PC-9 (cell line): ENCODE measurements around the gene CDK6. TPM values are rescaled to one million over a fixed set of nuclear protein-coding genes. Genes with fewer than 3 reads are reported as not detected.

Experiments used
- BruUV-seq: library from RNA; stranded (reverse); fragments of 400-500 nt; replicated peaks from 2 replicates; lab custom pipeline; 2021; lab: Mats Ljungman, UMichigan
- CTCF ChIA-PET: fragments of 300-600 bp; sonication (Branson Sonifier 250); formaldehyde crosslinking; loops from one replicate; lab custom pipeline; 2022; ENCODE audit warnings: antibody characterized with exemption; lab: Charles Lee
- POLR2A ChIA-PET: fragments of 300-600 bp; sonication (Branson Sonifier 250); formaldehyde crosslinking; loops from one replicate; lab custom pipeline; 2022; ENCODE audit warnings: antibody characterized with exemption; ENCODE audit not compliant: unreplicated experiment; lab: Charles Lee
- DNase-seq, 2 experiments: peaks; one replicate each; pipeline versions ENCODE4 v3.0.0 to v3.0.0-alpha.2; 2015 to 2022; ENCODE audit warnings: mixed read lengths in 1 of 2
- H2AFZ ChIP-seq: fragments of 200-600 bp; sonication (generic); 2 replicates; pipeline ENCODE4 v1.8.1; 2017; ENCODE audit warnings: antibody characterized with exemption
- H3F3A ChIP-seq: fragments of 200-600 bp; sonication (generic); 2 replicates; pipeline ENCODE4 v1.8.1; 2017; ENCODE audit warnings: antibody characterized with exemption, mild to moderate bottlenecking, low read depth; ENCODE audit not compliant: insufficient read depth
- H3K27ac ChIP-seq: fragments of 200-600 bp; sonication (generic); 2 replicates; pipeline ENCODE4 v1.6.1; 2016; ENCODE audit warnings: mixed run types
- H3K27me3 ChIP-seq: fragments of 200-600 bp; sonication (generic); 2 replicates; pipeline ENCODE4 v1.6.1; 2016; ENCODE audit warnings: low read depth, mixed run types; ENCODE audit not compliant: insufficient read depth
- H3K36me3 ChIP-seq: fragments of 200-600 bp; sonication (generic); 2 replicates; pipeline ENCODE4 v1.6.1; 2016; ENCODE audit warnings: low read depth, mixed run types
- H3K4me1 ChIP-seq: fragments of 200-600 bp; sonication (generic); replicated peaks from 2 replicates; pipeline ENCODE4 v1.6.1; 2016; ENCODE audit warnings: mixed run types; ENCODE audit not compliant: insufficient read depth
- H3K4me2 ChIP-seq: fragments of 200-600 bp; sonication (generic); 2 replicates; pipeline ENCODE4 v1.6.1; 2017; ENCODE audit warnings: mixed run types
- H3K4me3 ChIP-seq: fragments of 200-600 bp; sonication (generic); 2 replicates; pipeline ENCODE4 v1.6.1; 2016; ENCODE audit warnings: mixed run types
- H3K79me2 ChIP-seq: fragments of 200-600 bp; sonication (generic); 2 replicates; pipeline ENCODE4 v1.6.1; 2017; ENCODE audit warnings: low read depth, mixed run types
- H3K9me2 ChIP-seq: fragments of 200-600 bp; sonication (generic); 2 replicates; pipeline ENCODE4 v1.8.1; 2017; ENCODE audit warnings: mild to moderate bottlenecking; ENCODE audit not compliant: insufficient read depth
- H3K9me3 ChIP-seq: fragments of 200-600 bp; sonication (generic); 2 replicates; pipeline ENCODE4 v1.8.1; 2016; ENCODE audit warnings: low read depth; ENCODE audit not compliant: insufficient read depth
- H4K20me1 ChIP-seq: fragments of 200-600 bp; sonication (generic); 2 replicates; pipeline ENCODE4 v1.8.1; 2017; ENCODE audit not compliant: insufficient read depth
- EZH2 ChIP-seq: fragments of 200-600 bp; sonication (generic); IDR thresholded peaks from 2 replicates; pipeline ENCODE4 v1.8.0; 2017; ENCODE audit warnings: antibody characterized with exemption, low read depth
- intact Hi-C: fragments of 100-400 bp; cut with micrococcal nuclease; formaldehyde crosslinking; loops from one replicate; pipeline ENCODE4 v1.10.0; 2022; ENCODE audit not compliant: unreplicated experiment
- total RNA-seq: library from RNA; stranded (reverse); gene quantifications from 2 replicates; pipeline ENCODE4 v1.2.3, GENCODE V29; 2021
- TF ChIP-seq, protein P1 (sequence below): fragments of 200-600 bp; sonication (generic); conservative IDR thresholded peaks from 2 replicates; pipeline ENCODE4 v1.6.1; 2017; ENCODE audit warnings: mixed run types, antibody characterized with exemption, mild to moderate bottlenecking, moderate library complexity

The CDK6 gene
- total RNA-seq, 1 experiment from 2014 or later: 49.5 TPM

DNA sequence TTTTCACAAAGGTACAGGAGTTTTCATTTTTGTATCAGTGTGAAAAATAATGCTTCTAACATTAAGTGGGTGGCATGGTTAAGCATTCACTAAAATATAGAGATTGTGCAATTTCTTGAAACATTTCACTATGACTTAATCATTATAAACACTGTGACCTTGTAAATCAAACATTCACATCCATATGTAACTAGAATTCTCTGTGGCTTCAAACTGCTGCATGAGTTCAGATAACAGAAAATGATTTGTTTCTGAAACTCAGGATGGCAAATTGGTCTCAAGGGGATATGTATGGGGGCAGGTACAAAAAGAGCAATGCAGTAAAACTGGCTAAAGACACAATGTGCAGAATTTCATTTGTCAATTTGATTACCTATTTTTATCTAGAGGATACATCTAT is 250.0 kb downstream of the CDK6 start:
- TF ChIP-seq, protein P1, sequence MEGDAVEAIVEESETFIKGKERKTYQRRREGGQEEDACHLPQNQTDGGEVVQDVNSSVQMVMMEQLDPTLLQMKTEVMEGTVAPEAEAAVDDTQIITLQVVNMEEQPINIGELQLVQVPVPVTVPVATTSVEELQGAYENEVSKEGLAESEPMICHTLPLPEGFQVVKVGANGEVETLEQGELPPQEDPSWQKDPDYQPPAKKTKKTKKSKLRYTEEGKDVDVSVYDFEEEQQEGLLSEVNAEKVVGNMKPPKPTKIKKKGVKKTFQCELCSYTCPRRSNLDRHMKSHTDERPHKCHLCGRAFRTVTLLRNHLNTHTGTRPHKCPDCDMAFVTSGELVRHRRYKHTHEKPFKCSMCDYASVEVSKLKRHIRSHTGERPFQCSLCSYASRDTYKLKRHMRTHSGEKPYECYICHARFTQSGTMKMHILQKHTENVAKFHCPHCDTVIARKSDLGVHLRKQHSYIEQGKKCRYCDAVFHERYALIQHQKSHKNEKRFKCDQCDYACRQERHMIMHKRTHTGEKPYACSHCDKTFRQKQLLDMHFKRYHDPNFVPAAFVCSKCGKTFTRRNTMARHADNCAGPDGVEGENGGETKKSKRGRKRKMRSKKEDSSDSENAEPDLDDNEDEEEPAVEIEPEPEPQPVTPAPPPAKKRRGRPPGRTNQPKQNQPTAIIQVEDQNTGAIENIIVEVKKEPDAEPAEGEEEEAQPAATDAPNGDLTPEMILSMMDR: no peak
- TF ChIP-seq EZH2: no peak
- POLR2A ChIA-PET: no interaction called here
- intact Hi-C loops: no loop called here
- H3K4me3 ChIP-seq: no peak overlapping the region; the same call in 1 of the 2 replicates
- H3K4me1 ChIP-seq: peaks cover 31% of the 10 kb centered on the region
- DNase-seq: no peak
- peak overlapping the region; percentile 35; the same call in 1 of the 2 replicates for H3K27ac ChIP-seq
- H3K27me3 ChIP-seq: no peaks in the 10 kb centered on the region
- H3K9me2 ChIP-seq: no peaks in the 10 kb centered on the region
- BruUV-seq: no TSS peak
- H3F3A ChIP-seq: 0 out of 2 replicates have a peak, but pooled peaks cover 11% of the 10 kb centered on the region
- peak overlapping the region; percentile 37 for H3K4me2 ChIP-seq
- H4K20me1 ChIP-seq: peaks cover 58% of the 10 kb centered on the region
- no peaks in the 10 kb centered on the region for H3K9me3 ChIP-seq
- H2AFZ ChIP-seq: no peak overlapping the region
- peaks cover 84% of the 10 kb centered on the region for H3K79me2 ChIP-seq
- CTCF ChIA-PET: no interaction called here
- H3K36me3 ChIP-seq: peaks cover 18% of the 10 kb centered on the region

DNA sequence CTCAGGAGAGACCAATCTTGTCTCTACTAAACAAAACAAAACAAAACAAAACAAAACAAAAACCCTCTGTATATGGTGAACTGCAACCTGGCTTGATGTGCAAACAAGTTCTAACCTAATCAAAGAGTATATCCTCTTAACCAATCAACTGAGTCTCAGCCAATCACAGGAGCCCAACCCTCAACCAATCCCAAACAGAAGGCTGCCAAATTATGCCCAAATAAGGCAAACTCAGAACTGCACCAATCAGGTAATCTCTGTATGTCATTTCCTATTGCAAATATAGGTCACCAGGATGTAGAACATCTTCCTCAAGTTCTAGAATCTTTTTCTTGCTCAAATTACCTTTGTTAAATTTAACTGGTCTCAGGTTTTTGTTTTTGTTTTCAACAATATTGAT is 251.4 kb downstream of the CDK6 start:
- H3K9me3 ChIP-seq: no peaks in the 10 kb centered on the region
- H4K20me1 ChIP-seq: peaks cover 68% of the 10 kb centered on the region
- H3K9me2 ChIP-seq: no peaks in the 10 kb centered on the region
- intact Hi-C loops: no loop called here
- H3K36me3 ChIP-seq: peaks cover 25% of the 10 kb centered on the region
- no peak overlapping the region for H3K27ac ChIP-seq
- no peaks in the 10 kb centered on the region for H3K27me3 ChIP-seq
- DNase-seq: peak in 1 of 2 experiments; percentile 62
- H3K79me2 ChIP-seq: peaks cover 94% of the 10 kb centered on the region
- H3K4me1 ChIP-seq: peaks cover 27% of the 10 kb centered on the region
- H3K4me3 ChIP-seq: no peak overlapping the region
- ChIA-PET POLR2A (no interaction called here), CTCF (no interaction called here)
- H3F3A ChIP-seq: 0 out of 2 replicates have a peak, but pooled peaks cover 11% of the 10 kb centered on the region
- TF ChIP-seq EZH2: no peak
- TF ChIP-seq, protein P1: no peak
- no peak overlapping the region for H2AFZ ChIP-seq
- no peak overlapping the region; the same call in 1 of the 2 replicates for H3K4me2 ChIP-seq
- no TSS peak for BruUV-seq

DNA sequence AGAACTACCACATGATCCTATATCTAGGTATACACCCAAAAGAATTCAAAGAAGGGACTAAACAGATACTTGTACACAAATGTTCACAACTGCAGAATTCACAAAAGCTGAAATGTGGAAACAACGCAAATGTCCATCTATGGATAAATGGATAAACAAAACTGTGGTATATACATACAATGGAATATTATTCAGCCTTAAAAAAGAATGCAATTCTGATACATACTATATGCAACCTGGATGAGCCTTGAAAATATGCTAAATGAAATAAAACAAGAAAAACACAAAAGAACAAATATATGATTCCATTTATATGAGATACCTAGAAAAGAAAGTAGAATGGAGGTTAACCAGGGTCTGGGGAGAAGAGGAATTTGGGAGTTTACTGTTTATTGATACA is 253.4 kb downstream of the CDK6 start:
- intact Hi-C loops: no loop called here
- no peak overlapping the region for H3K4me3 ChIP-seq
- no peak overlapping the region for H2AFZ ChIP-seq
- CTCF ChIA-PET: no interaction called here
- POLR2A ChIA-PET: no interaction called here
- no peak overlapping the region for H3K27ac ChIP-seq
- peaks cover 74% of the 10 kb centered on the region for H3K79me2 ChIP-seq
- H3K9me2 ChIP-seq: no peaks in the 10 kb centered on the region
- DNase-seq: no peak
- no peak overlapping the region for H3K4me2 ChIP-seq
- peaks cover 29% of the 10 kb centered on the region for H3K36me3 ChIP-seq
- TF ChIP-seq EZH2: no peak
- TF ChIP-seq, protein P1: no peak
- peaks cover 52% of the 10 kb centered on the region for H4K20me1 ChIP-seq
- 0 out of 2 replicates have a peak, but pooled peaks cover 11% of the 10 kb centered on the region for H3F3A ChIP-seq
- H3K27me3 ChIP-seq: no peaks in the 10 kb centered on the region
- no peaks in the 10 kb centered on the region for H3K9me3 ChIP-seq
- no TSS peak for BruUV-seq
- peaks cover 16% of the 10 kb centered on the region for H3K4me1 ChIP-seq
